NCI-H526 (cell line): ENCODE results near the gene LGR6.
"Not testable (repeated sequence)": the region's sequence is repeated elsewhere in the genome, so short reads cannot be mapped to it uniquely, and the experiment has no call there.

Source experiments
- DNase-seq, 2 experiments: peaks; one replicate each; lab custom pipeline; 2025; lab: John Stamatoyannopoulos, UW

Gene LGR6

DNA sequence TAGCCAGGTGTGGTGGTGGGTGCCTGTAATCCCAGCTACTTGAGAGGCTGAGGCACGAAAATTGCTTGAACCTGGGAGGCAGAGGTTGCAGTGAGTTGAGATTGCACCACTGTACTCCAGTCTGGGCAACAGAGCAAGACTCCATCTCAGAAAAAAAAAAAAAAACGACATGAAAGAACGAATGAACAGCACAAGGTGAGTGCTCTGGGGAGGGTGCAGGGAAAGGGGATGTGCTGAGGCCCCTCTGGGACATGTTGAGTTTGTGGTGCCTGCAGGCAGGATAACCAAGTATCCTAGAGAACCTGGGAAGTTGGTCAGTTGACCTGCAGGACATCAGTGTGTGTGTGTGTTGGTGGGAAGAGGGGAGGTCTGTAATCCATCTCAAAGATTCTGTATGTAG lies 46.6 kb downstream of the LGR6 start:
- DNase-seq = not testable (repeated sequence)

DNA sequence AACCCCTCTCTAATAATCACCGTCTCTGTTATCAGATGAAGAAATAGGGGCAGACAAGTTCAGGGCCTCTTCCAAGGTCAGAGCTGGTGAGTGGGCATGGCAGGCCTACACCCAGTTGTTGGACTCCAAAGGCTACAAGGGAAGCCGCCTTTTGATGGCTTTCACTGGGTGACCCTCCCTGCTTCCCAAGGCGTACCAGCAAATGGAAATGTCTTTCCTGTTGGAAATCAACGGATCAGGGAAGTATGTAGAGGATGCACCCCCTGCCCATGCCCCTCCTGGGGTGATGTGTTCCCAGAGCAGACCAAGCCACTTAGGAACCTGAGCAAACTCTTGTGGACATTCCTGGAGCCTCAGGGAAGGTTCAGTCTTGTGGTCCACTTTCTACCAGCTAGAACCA lies 47.4 kb downstream of the LGR6 start:
- DNase-seq = no peak

DNA sequence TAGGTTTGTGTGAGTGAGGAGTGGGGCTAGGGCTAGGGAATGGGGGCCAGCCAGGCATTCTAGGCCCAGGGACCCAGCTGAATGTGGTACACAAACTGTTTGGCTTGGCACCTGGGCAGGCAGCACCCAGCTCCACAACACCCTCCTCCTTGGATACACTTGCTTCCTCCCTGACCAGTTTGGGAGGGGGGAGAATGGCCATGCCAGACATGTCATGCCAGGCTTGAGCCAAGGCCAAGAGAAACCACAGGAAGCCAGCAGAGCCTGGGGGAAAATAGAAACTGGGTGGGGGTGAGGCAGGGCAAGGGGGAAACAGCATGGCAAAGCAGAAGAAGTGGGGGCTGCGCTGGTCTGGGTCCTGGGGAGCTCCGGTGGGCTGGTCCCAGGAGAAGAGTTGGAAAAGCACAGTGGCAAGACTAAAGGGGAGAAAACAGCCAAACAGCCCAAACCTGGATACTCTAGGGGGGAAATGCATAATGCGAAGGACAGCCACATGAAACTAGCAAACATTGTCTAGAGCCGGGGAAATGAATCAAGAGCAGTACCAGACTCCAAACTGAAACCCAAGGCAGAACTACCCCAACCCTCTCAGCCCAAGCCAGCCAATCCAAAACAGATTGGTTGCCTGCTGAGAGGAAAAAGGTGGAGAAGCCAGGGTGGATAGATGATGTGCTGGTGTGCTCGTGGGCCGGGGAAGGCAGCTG lies 47.9 kb downstream of the LGR6 start:
- DNase-seq = no peak

DNA sequence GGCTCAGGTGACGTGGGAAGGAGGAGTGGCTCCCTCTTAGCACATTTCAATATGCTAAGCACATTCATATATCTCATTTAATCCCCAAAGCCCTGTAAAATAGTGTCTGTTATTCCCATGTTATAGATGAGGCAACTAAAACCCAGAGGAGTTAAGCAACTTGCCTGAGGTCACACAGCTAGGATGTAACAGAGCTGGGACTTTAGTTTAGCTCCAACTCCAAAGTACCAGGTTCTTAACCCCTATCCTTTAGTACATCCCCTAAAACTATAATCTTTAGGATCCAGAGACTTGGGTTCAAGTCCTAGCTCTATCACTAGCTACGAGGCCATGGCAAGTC lies 48.5 kb downstream of the LGR6 start:
- DNase-seq = no peak

DNA sequence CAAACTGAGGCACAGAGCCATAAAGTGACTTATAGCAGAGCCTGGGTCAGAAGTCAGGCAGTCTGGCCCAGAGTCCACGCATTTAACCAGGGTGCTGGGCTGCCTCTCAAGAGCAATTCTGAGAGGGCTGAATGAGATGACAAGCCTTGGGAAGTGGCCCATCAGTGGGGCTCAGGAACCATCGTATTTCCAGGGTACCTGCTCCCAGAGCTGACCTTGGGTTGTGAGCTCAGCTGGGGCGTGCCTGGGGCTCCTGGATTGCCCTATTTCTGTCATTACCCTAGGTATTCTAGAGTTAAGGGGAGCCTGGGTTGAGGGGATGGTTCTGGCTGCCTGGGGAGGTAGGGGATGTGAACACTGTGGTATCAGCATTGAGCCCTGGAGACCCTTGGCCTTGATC lies 49.4 kb downstream of the LGR6 start:
- DNase-seq = no peak

DNA sequence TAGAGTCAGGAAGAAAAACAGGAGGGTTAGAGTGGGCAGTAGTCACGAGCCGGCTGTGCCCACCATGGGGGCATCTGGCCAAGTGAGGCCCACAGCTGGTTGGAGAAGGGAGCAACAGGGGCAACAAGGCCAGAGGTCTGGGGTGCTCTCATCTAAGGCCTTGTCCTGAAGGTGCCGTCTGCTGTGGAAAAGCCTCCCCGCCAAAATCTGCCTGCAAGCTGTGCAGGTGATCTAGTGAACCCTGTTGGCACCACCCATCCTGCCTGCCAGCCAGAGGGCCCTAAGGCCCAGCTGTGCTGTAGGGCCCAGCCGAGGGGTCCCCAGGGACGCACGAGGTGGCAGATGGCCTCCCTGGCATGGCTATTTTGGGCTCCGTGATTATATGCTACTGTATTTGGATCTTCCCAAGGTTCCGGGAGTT lies 51.3 kb downstream of the LGR6 start:
- DNase-seq = no peak

DNA sequence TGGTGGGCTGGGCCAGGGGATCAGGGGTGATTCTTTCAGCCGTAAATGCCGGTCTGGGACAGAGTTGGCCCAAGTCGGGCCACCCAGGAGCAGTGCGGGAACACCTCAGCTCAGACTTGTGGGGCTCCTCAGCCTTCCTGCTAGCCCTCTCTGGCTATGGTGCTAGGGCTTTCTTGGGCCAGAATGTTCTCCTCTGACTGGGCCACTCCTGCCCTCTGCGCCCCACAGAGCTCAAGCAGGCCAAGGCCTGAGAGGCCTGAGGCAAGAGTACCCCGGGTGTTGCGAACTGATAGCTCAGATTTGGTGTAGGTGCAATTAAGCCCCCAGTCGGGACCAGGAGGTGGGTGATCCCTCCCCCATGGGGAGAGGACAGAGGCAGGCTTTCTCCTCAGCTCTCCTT lies 51.8 kb downstream of the LGR6 start:
- DNase-seq = no peak

DNA sequence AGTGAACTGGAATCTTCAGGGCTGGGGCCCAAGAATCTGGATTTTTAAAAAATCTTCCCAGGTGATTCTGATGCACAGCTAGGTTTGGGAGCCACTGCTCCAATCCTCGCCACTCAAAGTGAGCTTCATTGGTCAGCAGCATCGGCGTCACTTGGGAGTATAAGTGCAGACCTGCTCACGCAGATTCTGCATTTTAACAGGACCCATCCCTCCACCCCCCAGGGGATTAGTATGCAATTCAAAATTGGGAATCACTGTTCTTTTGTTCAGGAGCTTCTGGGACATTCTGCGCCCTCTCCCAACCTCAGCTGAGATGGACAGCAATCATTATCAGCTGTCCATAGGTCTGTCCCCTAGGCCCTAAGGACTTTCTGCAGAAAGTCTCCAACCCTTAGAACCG lies 53.5 kb downstream of the LGR6 start:
- DNase-seq = no peak

DNA sequence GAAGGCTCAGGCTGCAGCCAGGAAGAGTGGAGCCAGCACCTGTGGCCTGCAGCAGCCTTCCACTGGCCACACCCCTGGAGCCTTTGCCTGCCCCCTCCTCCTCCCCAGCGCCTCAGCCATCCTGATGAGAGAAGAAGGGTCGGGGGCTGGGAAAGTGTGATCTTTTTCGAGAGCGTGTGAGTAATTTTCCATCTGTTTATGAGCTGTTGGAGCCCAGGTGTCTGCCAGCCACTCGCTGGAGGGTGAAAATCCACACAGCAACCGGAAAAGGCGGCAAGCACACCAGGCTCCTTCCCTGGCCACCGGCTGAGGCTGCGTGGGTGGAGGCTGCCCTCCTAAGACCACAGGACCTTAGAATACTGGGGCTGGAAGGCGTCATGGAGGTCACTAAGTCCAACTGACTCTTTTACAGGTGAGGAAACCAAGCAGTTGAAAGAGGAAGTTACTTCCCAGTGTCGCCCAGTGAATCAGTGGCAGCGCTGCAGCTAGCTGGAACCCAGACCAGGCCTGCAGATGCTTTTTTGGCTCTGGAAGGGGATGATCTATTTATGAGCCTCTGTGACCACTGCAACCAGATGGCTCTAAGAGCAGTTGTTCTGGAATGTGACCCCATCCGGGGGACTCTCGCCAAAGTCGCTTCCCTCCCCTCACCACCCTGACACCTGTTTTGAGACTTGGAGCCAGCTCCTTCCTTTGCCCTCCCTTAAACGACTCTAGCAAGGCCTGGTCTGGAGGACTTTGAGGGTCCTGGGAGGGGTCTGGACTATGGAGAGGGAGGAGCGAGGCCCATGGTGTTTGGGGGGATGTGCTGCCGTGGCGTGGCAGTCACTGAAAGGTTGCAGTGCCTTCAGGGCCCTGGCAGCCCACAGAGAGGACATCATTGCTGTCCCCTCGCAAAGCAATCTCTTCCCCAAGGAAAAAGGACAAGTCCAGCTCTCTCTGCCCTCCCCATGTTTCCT lies 54.5 kb downstream of the LGR6 start:
- DNase-seq = peak; percentile 15 to 52

DNA sequence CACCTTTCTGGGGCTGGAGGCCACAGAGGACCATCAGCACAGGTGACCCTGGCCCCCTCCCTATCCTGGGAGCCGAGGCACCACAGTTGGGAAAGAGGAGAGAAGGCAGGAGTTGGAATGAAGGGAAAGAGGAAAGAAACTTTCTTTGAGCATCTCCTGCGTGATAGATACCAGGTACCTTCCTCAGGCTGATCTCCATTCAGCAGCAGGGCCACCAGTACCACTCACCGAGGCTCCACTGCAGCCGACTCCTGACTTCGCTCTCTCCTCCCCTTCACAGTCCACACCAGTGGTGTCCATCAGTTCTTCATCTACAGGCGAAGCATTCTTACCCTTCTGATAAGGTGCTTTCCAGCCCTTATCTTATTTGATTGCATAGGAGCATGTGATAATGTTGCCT lies 55.3 kb downstream of the LGR6 start:
- no peak for DNase-seq

DNA sequence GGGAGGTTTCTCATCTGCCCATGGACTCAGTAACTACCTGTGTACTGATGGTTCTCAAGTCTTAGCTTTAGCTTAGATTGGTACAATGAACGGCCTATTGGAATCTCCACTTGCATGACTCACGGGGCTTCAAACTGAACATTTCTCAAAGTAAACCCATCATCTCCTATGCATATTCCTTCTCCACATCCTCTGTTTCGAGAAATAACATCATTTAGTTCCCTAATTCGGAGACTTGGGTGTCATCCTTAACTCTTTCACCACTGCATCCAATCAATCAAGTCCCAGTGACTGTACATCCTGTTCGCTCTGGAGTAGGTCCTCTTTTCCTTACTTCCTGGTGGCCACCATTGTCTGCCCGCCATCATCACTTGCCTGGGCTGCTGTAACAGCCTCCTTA lies 55.8 kb downstream of the LGR6 start:
- no peak for DNase-seq

DNA sequence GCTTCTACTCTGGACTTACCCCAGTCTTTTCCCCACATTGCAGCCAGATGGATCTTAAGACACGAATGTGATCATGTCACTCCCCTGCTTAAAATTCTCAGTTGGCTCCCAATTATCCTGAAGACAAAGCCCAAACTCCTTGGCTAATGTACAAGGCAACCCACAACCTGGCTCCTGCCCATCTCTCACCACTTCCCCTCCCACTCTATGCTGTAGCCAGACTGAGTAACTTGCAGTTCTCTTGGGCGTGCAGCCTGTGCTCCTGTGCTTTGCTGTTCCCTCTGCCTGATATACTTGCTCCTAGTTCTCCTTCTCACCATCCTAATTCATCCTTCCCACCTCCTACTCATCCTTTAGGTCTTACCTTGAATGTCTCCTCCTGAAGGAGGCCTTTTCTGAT lies 56.2 kb downstream of the LGR6 start:
- no peak for DNase-seq

DNA sequence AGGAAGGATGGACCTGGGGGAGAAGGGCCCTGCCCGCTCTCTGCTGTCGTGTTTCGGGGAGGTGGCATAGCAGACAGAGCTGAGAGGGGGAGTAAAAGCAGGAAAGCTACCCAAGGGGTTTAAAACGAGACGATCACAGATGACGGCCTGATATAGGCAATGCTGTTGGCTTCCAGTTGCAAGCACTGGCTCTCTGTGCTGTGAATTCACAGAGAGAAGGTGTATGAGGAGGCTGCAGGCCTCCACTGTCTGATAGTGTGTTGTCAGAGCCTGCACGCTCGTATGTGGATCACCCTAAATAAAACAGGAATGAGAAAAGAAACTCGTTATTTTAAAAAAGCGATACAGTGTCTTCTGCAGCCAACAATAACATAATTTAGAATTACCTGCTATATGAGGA lies 57.4 kb downstream of the LGR6 start:
- no peak for DNase-seq

DNA sequence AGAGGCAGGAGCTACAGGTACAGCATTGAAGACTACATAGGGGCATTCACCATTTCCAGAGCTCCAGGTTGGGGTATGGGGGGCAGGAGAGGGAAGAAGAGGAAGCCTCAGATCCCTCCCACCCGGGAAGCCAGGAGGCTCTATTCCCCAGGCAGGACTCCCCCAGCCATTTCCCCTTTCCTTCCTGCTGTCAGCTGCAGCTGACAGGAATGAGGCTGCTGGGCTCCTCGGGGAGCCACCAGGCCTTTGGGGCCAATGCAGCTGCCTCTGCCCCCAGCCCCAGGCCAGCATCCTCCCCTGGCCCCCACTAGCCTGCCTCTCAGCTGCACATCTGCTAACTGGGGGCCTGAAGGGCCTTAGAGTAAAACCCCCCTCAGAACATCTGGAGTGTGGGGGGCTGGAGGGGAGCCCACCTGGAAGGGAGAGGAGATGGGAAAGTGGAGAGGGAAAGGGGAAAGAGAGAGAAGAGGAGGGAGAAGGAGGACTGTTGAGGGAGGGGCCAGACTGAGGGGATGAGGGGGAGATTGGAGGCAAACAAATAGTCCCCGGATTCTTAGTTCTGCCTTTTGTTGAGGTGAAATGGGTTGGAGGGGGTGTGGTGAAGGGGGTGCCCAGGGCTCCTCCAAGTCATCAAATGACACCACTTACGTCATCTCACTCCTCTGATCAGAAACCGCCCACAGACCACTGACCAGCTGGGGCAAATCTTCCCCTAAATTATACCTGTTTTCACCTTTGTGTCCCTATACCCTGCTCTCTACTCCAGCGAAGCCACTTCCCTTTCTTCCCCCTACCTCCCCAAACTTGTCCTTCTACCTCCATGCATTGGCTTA lies 58.0 kb downstream of the LGR6 start:
- DNase-seq = no peak

DNA sequence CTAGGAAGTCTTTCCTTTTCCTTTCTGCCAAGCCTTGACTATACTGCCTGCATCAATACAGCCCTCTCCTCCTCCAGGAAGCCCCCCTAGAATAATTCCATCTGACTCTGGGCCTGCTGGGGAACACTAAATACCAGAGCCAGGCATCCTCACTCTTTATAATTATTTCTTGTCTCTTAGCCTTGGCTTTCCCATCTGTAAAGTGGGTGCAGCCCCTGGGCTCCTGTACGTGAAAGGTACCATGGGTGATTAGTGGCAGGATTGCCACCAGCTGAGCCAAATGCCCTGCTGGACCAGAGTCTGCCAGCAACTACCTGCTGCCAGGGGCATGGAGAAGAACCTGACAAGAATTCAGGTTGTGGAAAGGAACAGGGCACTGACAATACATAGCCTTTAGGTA lies 58.7 kb downstream of the LGR6 start:
- no peak for DNase-seq

DNA sequence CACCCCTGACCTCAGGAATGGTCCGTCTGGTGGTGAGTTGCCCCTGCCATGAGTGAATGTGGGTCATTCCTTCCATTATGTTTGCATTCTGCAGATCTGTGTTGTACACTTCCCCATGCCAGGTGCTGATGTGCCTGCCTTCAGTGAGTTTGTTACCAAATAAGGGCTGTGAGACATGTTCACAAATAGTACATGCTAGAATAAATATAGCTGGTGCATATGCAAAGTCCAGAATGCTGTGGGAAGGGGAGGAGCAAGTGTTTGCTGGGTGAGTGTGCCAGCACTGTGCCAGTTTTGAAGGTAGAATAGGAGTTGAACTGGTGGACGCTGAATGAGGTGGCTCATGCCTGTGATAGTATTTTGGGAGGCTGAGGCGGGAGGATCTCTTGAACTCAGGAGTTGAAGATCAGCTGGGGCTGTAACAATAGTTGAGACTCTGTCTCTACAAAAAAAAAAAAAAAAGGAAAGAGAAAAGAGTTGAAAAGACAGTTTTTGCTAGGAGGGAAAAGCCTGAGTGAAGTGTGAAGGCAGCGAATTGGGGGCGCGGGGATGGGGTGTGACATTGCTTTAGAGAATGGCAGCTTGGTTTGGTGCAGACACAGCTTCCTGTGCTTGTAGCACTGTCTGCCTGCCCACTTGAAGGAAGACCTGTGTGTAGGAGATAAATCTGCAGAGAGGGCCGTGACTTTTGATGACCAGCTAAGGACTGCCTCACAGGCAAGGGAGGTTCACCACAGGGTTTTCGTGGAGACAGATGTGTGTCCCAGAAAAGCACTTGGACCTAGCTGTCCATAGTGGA lies 61.1 kb downstream of the LGR6 start:
- peak in 1 of 2 experiments; percentile 17 for DNase-seq

DNA sequence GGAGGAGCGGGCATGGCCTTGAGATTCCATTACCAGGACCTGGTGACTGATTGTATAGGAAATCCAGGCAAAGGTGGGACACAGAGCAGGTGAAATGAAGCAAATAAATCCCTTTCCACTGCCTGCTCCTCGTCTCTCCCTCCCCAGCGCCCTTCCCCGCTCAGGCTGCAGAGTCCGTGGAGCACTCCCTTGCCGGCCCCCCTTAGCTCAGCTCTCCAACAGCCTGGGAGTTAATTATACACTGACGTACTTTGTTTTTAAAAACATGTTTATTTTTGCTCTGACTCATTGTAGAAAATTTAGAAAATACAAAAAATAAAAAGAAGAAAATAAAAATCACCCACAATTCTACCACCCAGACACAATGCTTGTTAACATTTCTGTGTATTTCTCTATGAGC lies 61.7 kb downstream of the LGR6 start:
- no peak for DNase-seq

DNA sequence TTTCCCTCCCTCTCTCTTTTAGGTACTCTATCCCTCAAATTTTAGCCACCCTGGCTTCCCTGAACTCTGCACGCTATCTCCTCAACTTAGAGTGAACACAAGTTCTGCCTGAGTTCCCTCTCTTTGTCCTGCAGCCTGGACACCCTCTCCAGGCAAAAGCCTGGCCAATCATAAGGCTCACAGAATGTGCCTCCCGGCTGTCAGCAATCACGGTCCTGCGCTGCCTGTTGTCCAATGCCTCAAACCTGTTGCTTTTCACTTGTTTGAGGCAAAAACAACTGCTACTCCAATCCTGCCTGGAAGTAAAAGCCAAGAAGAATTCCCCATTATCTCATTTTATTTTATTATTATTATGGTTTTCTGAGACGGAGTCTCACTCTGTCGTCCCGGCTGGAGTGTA lies 66.1 kb downstream of the LGR6 start:
- DNase-seq = no peak

DNA sequence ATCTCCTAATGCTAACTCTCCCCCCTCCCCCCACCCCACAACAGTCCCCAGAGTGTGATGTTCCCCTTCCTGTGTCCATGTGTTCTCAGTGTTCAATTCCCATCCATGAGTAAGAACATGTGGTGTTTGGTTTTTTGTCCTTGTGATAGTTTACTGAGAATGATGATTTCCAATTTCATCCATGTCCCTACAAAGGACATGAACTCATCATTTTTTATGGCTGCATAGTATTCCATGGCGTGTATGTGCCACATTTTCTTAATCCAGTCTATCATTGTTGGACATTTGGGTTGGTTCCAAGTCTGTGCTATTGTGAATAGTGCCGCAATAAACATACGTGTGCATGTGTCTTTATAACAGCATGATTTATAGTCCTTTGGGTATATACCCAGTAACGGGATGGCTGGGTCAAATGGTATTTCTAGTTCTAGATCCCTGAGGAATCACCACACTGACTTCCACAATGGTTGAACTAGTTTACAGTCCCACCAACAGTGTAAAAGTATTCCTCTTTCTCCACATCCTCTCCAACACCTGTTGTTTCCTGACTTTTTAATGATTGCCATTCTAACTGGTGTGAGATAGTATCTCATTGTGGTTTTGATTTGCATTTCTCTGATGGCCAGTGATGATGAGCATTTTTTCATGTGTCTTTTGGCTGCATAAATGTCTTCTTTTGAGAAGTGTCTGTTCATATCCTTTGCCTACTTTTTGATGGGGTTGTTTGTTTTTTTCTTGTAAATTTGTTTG lies 67.8 kb downstream of the LGR6 start:
- DNase-seq = not testable (repeated sequence)

DNA sequence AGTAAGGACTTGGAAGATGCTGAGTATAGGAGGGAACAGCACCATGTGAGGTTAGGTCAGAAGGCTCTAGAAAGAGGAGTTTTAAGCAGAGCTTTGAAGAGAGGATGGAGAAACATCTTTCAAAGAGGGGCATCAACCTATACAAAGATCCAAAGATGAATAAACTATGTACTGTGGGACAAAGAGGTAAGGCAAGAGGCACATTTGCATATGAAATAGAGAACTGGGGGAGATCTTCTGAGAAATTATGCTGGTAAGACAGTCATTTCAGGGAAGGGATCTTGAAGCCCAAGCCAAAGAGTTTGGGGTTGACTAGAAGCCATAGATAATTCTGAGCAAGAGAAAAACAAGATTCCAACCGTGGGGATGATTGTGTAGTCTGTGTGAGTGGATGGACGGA lies 70.0 kb downstream of the LGR6 start:
- DNase-seq = no peak

DNA sequence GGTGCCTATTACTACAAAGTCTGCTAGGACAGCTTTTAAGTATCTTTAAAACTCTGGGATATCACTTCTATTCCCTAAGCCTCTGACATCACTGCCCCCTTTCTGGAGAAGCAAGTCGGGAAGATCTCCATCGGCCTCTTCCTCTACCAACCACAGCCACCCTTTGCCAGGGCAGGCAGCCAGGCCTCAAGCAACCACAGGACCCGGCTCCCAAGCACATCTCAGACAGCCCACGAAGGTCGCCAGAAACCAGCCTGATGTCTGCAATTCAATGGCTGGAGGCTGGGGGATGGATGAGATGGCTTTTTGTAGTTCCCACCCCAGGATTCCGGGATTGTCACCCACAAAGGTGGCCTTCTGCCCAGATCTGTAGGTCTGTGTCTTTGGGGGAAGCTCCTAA lies 70.7 kb downstream of the LGR6 start:
- no peak for DNase-seq
